H9 (cell line): ENCODE measurements around the gene SH3RF3. TPM values are rescaled to one million over a fixed set of nuclear protein-coding genes. Genes with fewer than 3 reads are reported as not detected.

ENCODE experiments used
- DNase-seq: peaks from one replicate; pipeline ENCODE4 v3.0.0-alpha.2; 2017
- H2AFZ ChIP-seq: one replicate; pipeline ENCODE4 v1.6.1; 2013; ENCODE audit warnings: mild to moderate bottlenecking, low read length, control low read depth, moderate library complexity
- H2AK5ac ChIP-seq: 2 replicates; pipeline ENCODE4 v1.6.1; 2013; ENCODE audit warnings: low read length, control low read depth, mixed read lengths; ENCODE audit not compliant: insufficient read length
- H2BK120ac ChIP-seq: one replicate; pipeline ENCODE4 v1.6.1; 2013; ENCODE audit warnings: low read depth, mild to moderate bottlenecking, low read length, control low read depth, inconsistent platforms; ENCODE audit not compliant: poor library complexity, severe bottlenecking
- H2BK12ac ChIP-seq: 2 replicates; pipeline ENCODE4 v1.6.1; 2013; ENCODE audit warnings: low read length, control low read depth, mixed read lengths, low read depth; ENCODE audit not compliant: insufficient read length
- H2BK15ac ChIP-seq: 2 replicates; pipeline ENCODE4 v1.6.1; 2013; ENCODE audit warnings: low read depth, low read length, control low read depth
- H2BK20ac ChIP-seq: one replicate; pipeline ENCODE4 v1.6.1; 2013; ENCODE audit warnings: low read depth, mild to moderate bottlenecking, low read length, control low read depth, inconsistent platforms; ENCODE audit not compliant: poor library complexity, severe bottlenecking
- H2BK5ac ChIP-seq: 2 replicates; pipeline ENCODE4 v1.6.1; 2013; ENCODE audit warnings: low read length, control low read depth, mixed read lengths; ENCODE audit not compliant: insufficient read length
- H3K14ac ChIP-seq: 2 replicates; pipeline ENCODE4 v1.6.1; 2013; ENCODE audit warnings: low read length, control low read depth; ENCODE audit not compliant: insufficient read depth
- H3K18ac ChIP-seq: 2 replicates; pipeline ENCODE4 v1.6.1; 2013; ENCODE audit warnings: low read depth, mild to moderate bottlenecking, mixed read lengths, low read length, control low read depth; ENCODE audit not compliant: insufficient read length
- H3K23ac ChIP-seq: 2 replicates; pipeline ENCODE4 v1.6.1; 2013; ENCODE audit warnings: low read length, control low read depth, mixed read lengths, low read depth; ENCODE audit not compliant: insufficient read length
- H3K23me2 ChIP-seq: 2 replicates; pipeline ENCODE4 v1.6.1; 2013; ENCODE audit warnings: low read depth, mild to moderate bottlenecking, mixed read lengths, low read length, control low read depth; ENCODE audit not compliant: insufficient read length, poor library complexity, severe bottlenecking
- H3K27ac ChIP-seq: 2 replicates; pipeline ENCODE4 v1.5.1; 2013; ENCODE audit warnings: low read length, control low read depth, mixed read lengths, low read depth; ENCODE audit not compliant: insufficient read length
- H3K27me3 ChIP-seq: 2 replicates; pipeline ENCODE4 v1.6.1; 2013; ENCODE audit warnings: low read length, control low read depth, inconsistent platforms; ENCODE audit not compliant: insufficient read depth
- H3K4ac ChIP-seq: 2 replicates; pipeline ENCODE4 v1.6.1; 2013; ENCODE audit warnings: low read depth, mild to moderate bottlenecking, control low read depth, inconsistent platforms, low read length, moderate library complexity
- H3K4me1 ChIP-seq: 2 replicates; pipeline ENCODE4 v1.6.1; 2013; ENCODE audit warnings: low read length, control low read depth, inconsistent platforms; ENCODE audit not compliant: insufficient read depth
- H3K4me2 ChIP-seq: 2 replicates; pipeline ENCODE4 v1.6.1; 2013; ENCODE audit warnings: low read length, control low read depth, mixed read lengths; ENCODE audit not compliant: insufficient read length, insufficient read depth
- H3K56ac ChIP-seq: 2 replicates; pipeline ENCODE4 v1.6.1; 2013; ENCODE audit warnings: low read depth, mild to moderate bottlenecking, mixed read lengths, low read length, control low read depth; ENCODE audit not compliant: insufficient read length
- H3K79me1 ChIP-seq: 2 replicates; pipeline ENCODE4 v1.6.1; 2013; ENCODE audit warnings: low read depth, mild to moderate bottlenecking, moderate library complexity, low read length, control low read depth, inconsistent platforms; ENCODE audit not compliant: insufficient read depth, poor library complexity, severe bottlenecking
- H3K79me2 ChIP-seq: 2 replicates; pipeline ENCODE4 v1.6.1; 2013; ENCODE audit warnings: low read length, control low read depth, inconsistent platforms; ENCODE audit not compliant: insufficient read depth
- H3K9ac ChIP-seq: 2 replicates; pipeline ENCODE4 v1.6.1; 2013; ENCODE audit warnings: low read length, control low read depth, mixed read lengths; ENCODE audit not compliant: insufficient read length; ENCODE audit errors: extremely low read depth
- H3K9me3 ChIP-seq: one replicate; pipeline ENCODE4 v1.6.1; 2013; ENCODE audit warnings: low read depth, low read length, inconsistent platforms; ENCODE audit not compliant: control insufficient read depth
- H3T11ph ChIP-seq: one replicate; pipeline ENCODE4 v1.6.1; 2013; ENCODE audit warnings: mild to moderate bottlenecking, low read length, control low read depth, inconsistent platforms
- H4K20me1 ChIP-seq: one replicate; pipeline ENCODE4 v1.6.1; 2013; ENCODE audit not compliant: control insufficient read depth, insufficient read length, insufficient read depth
- H4K5ac ChIP-seq: 2 replicates; pipeline ENCODE4 v1.6.1; 2013; ENCODE audit warnings: low read depth, mild to moderate bottlenecking, mixed read lengths, low read length, control low read depth; ENCODE audit not compliant: insufficient read length
- H4K8ac ChIP-seq: replicated peaks from 2 replicates; pipeline ENCODE4 v1.6.1; 2013; ENCODE audit warnings: low read length, control low read depth, mixed read lengths, low read depth; ENCODE audit not compliant: insufficient read length
- H4K91ac ChIP-seq: 2 replicates; pipeline ENCODE4 v1.6.1; 2013; ENCODE audit warnings: low read depth, mild to moderate bottlenecking, moderate library complexity, mixed read lengths, low read length, control low read depth; ENCODE audit not compliant: insufficient read length
- H3K27ac Mint-ChIP-seq, 3 experiments: 2 replicates in 2 of 3; 3 replicates in 1 of 3; pipeline ENCODE4 v1.8.0; 2020 to 2021; ENCODE audit warnings: mixed read lengths in 3 of 3, mild to moderate bottlenecking in 1 of 3, moderate library complexity in 1 of 3
- H3K27me3 Mint-ChIP-seq: 2 replicates; pipeline ENCODE4 v1.8.0; 2021; ENCODE audit warnings: low read depth, mild to moderate bottlenecking, moderate library complexity, mixed read lengths
- H3K36me3 Mint-ChIP-seq, 3 experiments: 2 replicates in 2 of 3; 3 replicates in 1 of 3; pipeline ENCODE4 v1.8.0; 2020 to 2021; ENCODE audit warnings: low read depth in 3 of 3, mixed read lengths in 3 of 3; ENCODE audit not compliant: insufficient read depth in 1 of 3
- H3K4me1 Mint-ChIP-seq, 2 experiments: 2 replicates each; pipeline ENCODE4 v1.8.0; 2020; ENCODE audit warnings: mixed read lengths in 2 of 2
- H3K4me3 Mint-ChIP-seq, 2 experiments: 2 replicates in 1 of 2; 3 replicates in 1 of 2; pipeline ENCODE4 v1.8.0; 2020 to 2021; ENCODE audit warnings: mild to moderate bottlenecking in 2 of 2, mixed read lengths in 2 of 2, moderate library complexity in 1 of 2
- H3K9me3 Mint-ChIP-seq, 2 experiments: 2 replicates in 1 of 2; 3 replicates in 1 of 2; pipeline ENCODE4 v1.8.0; 2020; ENCODE audit warnings: mild to moderate bottlenecking in 2 of 2, mixed read lengths in 2 of 2, moderate library complexity in 1 of 2
- CTCF ChIP-seq: fragments of 200-600 bp; sonication (generic); conservative IDR thresholded peaks from 3 replicates; pipeline ENCODE4 v1.8.0; 2021; ENCODE audit warnings: antibody characterized with exemption, mild to moderate bottlenecking
- WGBS: extraction: QIAGEN DNeasy Blood & Tissue Kit; methylation state at CpG from one replicate; pipeline ENCODE4 v1.1.7; 2013; ENCODE audit warnings: missing lambda C conversion rate, low lambda C conversion rate, mixed read lengths; ENCODE audit not compliant: insufficient read length; ENCODE audit errors: extremely low coverage; 5-methylcytosine and 5-hydroxymethylcytosine counted together
- total RNA-seq: library from RNA; stranded (reverse); gene quantifications from 2 replicates; pipeline ENCODE4 v1.2.1, GENCODE V29; 2021

Gene SH3RF3
- total RNA-seq, 1 experiment from 2014 or later = 0.46 TPM

- Mint-ChIP-seq H3K4me1 (no peaks in the 10 kb centered on the region), H3K27ac (no peak overlapping the region), H3K9me3 (no peaks in the 10 kb centered on the region), H3K4me3 (no peak overlapping the region), H3K27me3 (peaks cover 3% of the 10 kb centered on the region; the same call in 1 of the 2 replicates), H3K36me3 (no peaks in the 10 kb centered on the region)
- Histone ChIP-seq H3K9me3 (no peaks in the 10 kb centered on the region), H3K27ac (no peak overlapping the region), H2BK12ac (no peak overlapping the region), H3K79me1 (no peaks in the 10 kb centered on the region), H4K20me1 (no peaks in the 10 kb centered on the region), H4K5ac (no peak overlapping the region), H3K9ac (no peak overlapping the region), H2AFZ (no peak overlapping the region), H3K27me3 (no peaks in the 10 kb centered on the region), H3K14ac (no peak overlapping the region), H3K4me2 (no peak overlapping the region), H3K18ac (no peak overlapping the region), H2BK120ac (no peak overlapping the region), H3K23me2 (no peaks in the 10 kb centered on the region), H3K4ac (no peak overlapping the region), H3T11ph (no peak overlapping the region), H2AK5ac (no peak overlapping the region), H3K23ac (no peak overlapping the region), H3K79me2 (no peaks in the 10 kb centered on the region), H2BK20ac (no peak overlapping the region), H3K4me1 (no peaks in the 10 kb centered on the region), H2BK5ac (no peak overlapping the region), H3K56ac (no peak overlapping the region), H4K91ac (no peak overlapping the region), H4K8ac (no peak overlapping the region), H2BK15ac (no peak overlapping the region)
- TF ChIP-seq CTCF = no peak
- no peak for DNase-seq
- no CpG with 5 or more reads among the region's 5 CpGs for WGBS
Observed at GRCh38 chr2:109430329-109430636, 301.3 kb downstream of the SH3RF3 start.
